A549 (cell line): ENCODE measurements around the gene HCN3.

Experiments
- CBX2 ChIP-seq: fragments of 200-600 bp; sonication (generic); IDR thresholded peaks from 2 replicates; pipeline ENCODE4 v1.6.1; 2016; ENCODE audit warnings: low read depth, mild to moderate bottlenecking, borderline replicate concordance
- CTCF ChIP-seq: fragments of >200 bp; sonication (Bioruptor Twin); formaldehyde crosslinking; IDR thresholded peaks from 3 replicates; pipeline ENCODE4 v1.5.1; 2016
- EHF ChIP-seq: fragments of 250-450 bp; sonication (Bioruptor Pico); IDR thresholded peaks from 2 replicates; pipeline ENCODE4 v1.5.0; 2020; ENCODE audit warnings: mild to moderate bottlenecking
- SMC3 ChIP-seq: fragments of >200 bp; sonication (Bioruptor Twin); formaldehyde crosslinking; IDR thresholded peaks from 3 replicates; pipeline ENCODE4 v1.6.1; 2018; ENCODE audit warnings: inconsistent platforms
- SREBF2 ChIP-seq: fragments of 450-650 bp; IDR thresholded peaks from 2 replicates; pipeline ENCODE4 v1.6.1; 2014; ENCODE audit warnings: mild to moderate bottlenecking, moderate library complexity

GRCh38 chr1:155304558-155305063 lies 27.3 kb downstream of the HCN3 start:
- TF ChIP-seq SMC3 = no peak
- no peak for TF ChIP-seq SREBF2
- no peak for TF ChIP-seq CTCF
- TF ChIP-seq CBX2 = no peak
- no peak for TF ChIP-seq EHF (CRISPR knock-in tag)
